IMR-90 (cell line): ENCODE measurements around the gene LRRC4C.

Experiments
- FOS ChIP-seq: fragments of 150-350 bp; IDR thresholded peaks from 2 replicates; pipeline ENCODE4 v1.6.1; 2016; ENCODE audit warnings: low read depth, low read length
- POLR2A ChIP-seq: IDR thresholded peaks from 2 replicates; pipeline ENCODE4 v1.6.1; 2012; ENCODE audit warnings: mild to moderate bottlenecking, low read depth, low read length
- TF ChIP-seq, protein P1 (sequence below): conservative IDR thresholded peaks from 2 replicates; pipeline ENCODE4 v1.5.1; 2012; ENCODE audit warnings: mild to moderate bottlenecking, low read depth, low read length, improper control_type of control experiment

DNA sequence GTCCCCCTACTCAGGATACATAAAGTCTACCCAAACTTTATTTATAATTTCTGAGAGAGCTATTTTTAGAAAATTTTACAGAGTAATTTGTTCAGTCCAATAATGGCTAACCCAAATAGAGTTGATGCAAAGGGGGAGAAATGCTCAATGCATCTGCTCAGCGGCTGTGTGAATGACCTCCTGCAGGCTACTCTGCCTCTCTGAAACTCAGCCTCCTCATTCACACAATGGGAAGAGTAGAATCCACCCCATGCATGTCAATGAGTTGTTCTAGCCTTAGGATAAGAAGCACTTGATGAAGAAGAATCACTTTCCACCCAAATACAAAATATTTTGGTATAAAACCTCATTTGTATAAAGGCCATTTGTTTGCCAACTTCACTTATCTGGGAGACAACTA is 1204.0 kb downstream of the LRRC4C start:
- TF ChIP-seq, protein P1, sequence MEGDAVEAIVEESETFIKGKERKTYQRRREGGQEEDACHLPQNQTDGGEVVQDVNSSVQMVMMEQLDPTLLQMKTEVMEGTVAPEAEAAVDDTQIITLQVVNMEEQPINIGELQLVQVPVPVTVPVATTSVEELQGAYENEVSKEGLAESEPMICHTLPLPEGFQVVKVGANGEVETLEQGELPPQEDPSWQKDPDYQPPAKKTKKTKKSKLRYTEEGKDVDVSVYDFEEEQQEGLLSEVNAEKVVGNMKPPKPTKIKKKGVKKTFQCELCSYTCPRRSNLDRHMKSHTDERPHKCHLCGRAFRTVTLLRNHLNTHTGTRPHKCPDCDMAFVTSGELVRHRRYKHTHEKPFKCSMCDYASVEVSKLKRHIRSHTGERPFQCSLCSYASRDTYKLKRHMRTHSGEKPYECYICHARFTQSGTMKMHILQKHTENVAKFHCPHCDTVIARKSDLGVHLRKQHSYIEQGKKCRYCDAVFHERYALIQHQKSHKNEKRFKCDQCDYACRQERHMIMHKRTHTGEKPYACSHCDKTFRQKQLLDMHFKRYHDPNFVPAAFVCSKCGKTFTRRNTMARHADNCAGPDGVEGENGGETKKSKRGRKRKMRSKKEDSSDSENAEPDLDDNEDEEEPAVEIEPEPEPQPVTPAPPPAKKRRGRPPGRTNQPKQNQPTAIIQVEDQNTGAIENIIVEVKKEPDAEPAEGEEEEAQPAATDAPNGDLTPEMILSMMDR: no peak
- no peak for TF ChIP-seq POLR2A
- no peak for TF ChIP-seq FOS
